Measurements from ENCODE around the gene RAB3IP. TPM values are rescaled to one million over a fixed set of nuclear protein-coding genes. Genes with fewer than 3 reads are reported as not detected.

Gene RAB3IP
- total RNA-seq, 1 experiment from 2014 or later = 82.5 TPM

GRCh38 chr12:69866698-69867097, 128.0 kb downstream of the RAB3IP start:
- no peak for TF ChIP-seq CTCF (IDR thresholded peaks at IDR 0.05; ENCODE audit: insufficient read depth in 1 of 2, low read depth in 1 of 2, low read length in 1 of 2, severe bottlenecking in 1 of 2, unreplicated experiment in 1 of 2)
- no peaks in the 10 kb centered on the region for H3K4me1 Mint-ChIP-seq (ENCODE audit: low read depth, unreplicated experiment)
- no peaks in the 10 kb centered on the region for H3K4me1 ChIP-seq
- H3K4me3 ChIP-seq (ENCODE audit: low read depth, low read length) = no peak overlapping the region
- POLR2A ChIA-PET = no interaction called here
- BruUV-seq (replicated peaks) = no TSS peak
- H3K9me3 ChIP-seq = no peaks in the 10 kb centered on the region
- no peaks in the 10 kb centered on the region for H3K9me3 Mint-ChIP-seq (ENCODE audit: unreplicated experiment)
- H3K36me3 ChIP-seq (ENCODE audit: control insufficient read depth, insufficient read depth, low read length) = no peaks in the 10 kb centered on the region
- H3K4me3 Mint-ChIP-seq (ENCODE audit: unreplicated experiment) = no peak overlapping the region
- H3K36me3 Mint-ChIP-seq (ENCODE audit: insufficient read depth, unreplicated experiment) = no peaks in the 10 kb centered on the region
- CTCF ChIA-PET = no interaction called here
- H3K27ac Mint-ChIP-seq (ENCODE audit: unreplicated experiment) = no peak overlapping the region
- intact Hi-C loops (cut with micrococcal nuclease; ENCODE audit: unreplicated experiment) = no loop called here
- DNase-seq = no peak
- no peaks in the 10 kb centered on the region for H3K27me3 Mint-ChIP-seq (ENCODE audit: insufficient read depth, unreplicated experiment)
- no peaks in the 10 kb centered on the region for H3K27me3 ChIP-seq (replicated peaks; ENCODE audit: control insufficient read depth, insufficient read depth, low read length)

- no peak for TF ChIP-seq CTCF (IDR thresholded peaks at IDR 0.05; ENCODE audit: insufficient read depth in 1 of 2, low read depth in 1 of 2, low read length in 1 of 2, severe bottlenecking in 1 of 2, unreplicated experiment in 1 of 2)
- ChIA-PET CTCF (no interaction called here), POLR2A (no interaction called here)
- H3K9me3 Mint-ChIP-seq (ENCODE audit: unreplicated experiment) = no peaks in the 10 kb centered on the region
- Histone ChIP-seq H3K9me3 (no peaks in the 10 kb centered on the region), H3K4me1 (no peaks in the 10 kb centered on the region), H3K4me3 (ENCODE audit: low read depth, low read length) (no peak overlapping the region), H3K36me3 (ENCODE audit: control insufficient read depth, insufficient read depth, low read length) (no peaks in the 10 kb centered on the region), H3K27me3 (replicated peaks; ENCODE audit: control insufficient read depth, insufficient read depth, low read length) (no peaks in the 10 kb centered on the region)
- H3K4me3 Mint-ChIP-seq (ENCODE audit: unreplicated experiment) = no peak overlapping the region
- no TSS peak for BruUV-seq (replicated peaks)
- DNase-seq = no peak
- H3K4me1 Mint-ChIP-seq (ENCODE audit: low read depth, unreplicated experiment) = no peaks in the 10 kb centered on the region
- no peaks in the 10 kb centered on the region for H3K27me3 Mint-ChIP-seq (ENCODE audit: insufficient read depth, unreplicated experiment)
- H3K36me3 Mint-ChIP-seq (ENCODE audit: insufficient read depth, unreplicated experiment) = no peaks in the 10 kb centered on the region
- no peak overlapping the region for H3K27ac Mint-ChIP-seq (ENCODE audit: unreplicated experiment)
- intact Hi-C loops (cut with micrococcal nuclease; ENCODE audit: unreplicated experiment) = no loop called here
These were observed 130.0 kb downstream of the RAB3IP start for GRCh38 chr12:69868695-69869094.

- TF ChIP-seq CTCF (IDR thresholded peaks at IDR 0.05; ENCODE audit: insufficient read depth in 1 of 2, low read depth in 1 of 2, low read length in 1 of 2, severe bottlenecking in 1 of 2, unreplicated experiment in 1 of 2) = no peak
- POLR2A ChIA-PET = no interaction called here
- H3K9me3 Mint-ChIP-seq (ENCODE audit: unreplicated experiment) = no peaks in the 10 kb centered on the region
- H3K27me3 Mint-ChIP-seq (ENCODE audit: insufficient read depth, unreplicated experiment) = peaks cover 15% of the 10 kb centered on the region
- Histone ChIP-seq H3K27me3 (replicated peaks; ENCODE audit: control insufficient read depth, insufficient read depth, low read length) (no peaks in the 10 kb centered on the region), H3K4me3 (ENCODE audit: low read depth, low read length) (no peak overlapping the region), H3K4me1 (no peaks in the 10 kb centered on the region), H3K36me3 (ENCODE audit: control insufficient read depth, insufficient read depth, low read length) (no peaks in the 10 kb centered on the region), H3K9me3 (no peaks in the 10 kb centered on the region)
- H3K27ac Mint-ChIP-seq (ENCODE audit: unreplicated experiment) = no peak overlapping the region
- CTCF ChIA-PET = interaction anchor here (0.6 kb wide), 1 partner anchor 39 kb away, joined by 12 read pairs; no protein-coding TSS in a partner anchor
- BruUV-seq (replicated peaks) = no TSS peak
- H3K36me3 Mint-ChIP-seq (ENCODE audit: insufficient read depth, unreplicated experiment) = no peaks in the 10 kb centered on the region
- DNase-seq = no peak
- no peaks in the 10 kb centered on the region for H3K4me1 Mint-ChIP-seq (ENCODE audit: low read depth, unreplicated experiment)
- intact Hi-C loops (cut with micrococcal nuclease; ENCODE audit: unreplicated experiment) = loop anchor here (10.0 kb wide), 1 partner anchor 518 kb away; the partner anchor contains the start of gene YEATS4
- H3K4me3 Mint-ChIP-seq (ENCODE audit: unreplicated experiment) = no peak overlapping the region
These were observed 134.1 kb downstream of the RAB3IP start for GRCh38 chr12:69872804-69873203.

Other genes starting within 250 kb of the RAB3IP start
- 321 and 341 TPM in 2 replicates for gene CCT2, start 153.4 kb upstream of the RAB3IP start, total RNA-seq (2022)
- gene LRRC10, start 128.0 kb upstream of the RAB3IP start, total RNA-seq (2022) = not detected in 2 replicates
- 1.3 and 1.5 TPM in 2 replicates for gene BEST3, start 39.6 kb upstream of the RAB3IP start, total RNA-seq (2022)
- gene MYRFL, start 86.4 kb downstream of the RAB3IP start, total RNA-seq (2022) = 0.16 and 0.44 TPM in 2 replicates

All from Caco-2 (cell line).